CD1c-positive myeloid dendritic cell (primary cell): ENCODE data around the gene DCUN1D4.

Experiments
- DNase-seq: peaks from one replicate; pipeline ENCODE4 v3.0.0-alpha.2; 2016; ENCODE audit errors: extremely low spot score

DCUN1D4 gene

DNA sequence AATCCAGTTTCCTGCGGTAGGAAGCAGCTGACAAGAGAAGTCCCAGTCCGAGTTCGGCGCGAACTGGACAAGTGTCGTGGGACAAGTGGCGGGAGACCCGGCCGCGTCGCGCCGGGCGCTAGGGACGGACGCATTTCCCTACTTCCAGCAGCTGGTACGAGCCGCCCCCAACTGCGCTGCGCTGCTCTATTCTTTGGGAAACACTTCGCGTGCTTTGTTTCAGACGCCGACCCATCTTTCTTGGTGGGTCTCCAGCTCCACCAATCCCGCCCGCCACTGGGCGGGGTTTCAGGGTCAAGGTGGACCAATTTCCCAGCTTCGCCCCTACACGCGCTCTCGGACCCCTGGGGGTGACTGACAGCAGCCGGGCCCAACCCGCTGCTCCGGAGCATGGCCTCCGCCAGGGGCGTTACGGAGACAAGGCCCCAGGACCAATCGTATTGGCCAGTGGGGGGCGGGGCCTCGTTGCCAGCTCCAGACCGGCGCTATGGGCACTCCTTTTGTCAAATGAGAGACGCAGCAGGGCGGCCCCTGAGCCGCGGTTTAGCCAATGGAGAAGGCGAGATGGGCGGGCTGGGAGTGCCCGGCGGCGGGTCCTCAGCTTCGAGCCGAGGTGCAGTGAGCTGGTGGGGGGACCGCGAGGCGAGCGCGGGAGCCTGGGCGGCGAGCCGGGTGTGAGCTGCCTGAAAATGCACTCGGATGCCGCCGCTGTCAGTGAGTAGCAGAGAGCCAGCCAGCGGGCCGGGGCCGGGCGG, at the start of gene DCUN1D4:
Gene DCUN1D4 (plus strand): TSS at position 600 of the 755 bp plus-strand sequence. CDS start 90 bp downstream, at position 690.
- peak; percentile 99 for DNase-seq

DNA sequence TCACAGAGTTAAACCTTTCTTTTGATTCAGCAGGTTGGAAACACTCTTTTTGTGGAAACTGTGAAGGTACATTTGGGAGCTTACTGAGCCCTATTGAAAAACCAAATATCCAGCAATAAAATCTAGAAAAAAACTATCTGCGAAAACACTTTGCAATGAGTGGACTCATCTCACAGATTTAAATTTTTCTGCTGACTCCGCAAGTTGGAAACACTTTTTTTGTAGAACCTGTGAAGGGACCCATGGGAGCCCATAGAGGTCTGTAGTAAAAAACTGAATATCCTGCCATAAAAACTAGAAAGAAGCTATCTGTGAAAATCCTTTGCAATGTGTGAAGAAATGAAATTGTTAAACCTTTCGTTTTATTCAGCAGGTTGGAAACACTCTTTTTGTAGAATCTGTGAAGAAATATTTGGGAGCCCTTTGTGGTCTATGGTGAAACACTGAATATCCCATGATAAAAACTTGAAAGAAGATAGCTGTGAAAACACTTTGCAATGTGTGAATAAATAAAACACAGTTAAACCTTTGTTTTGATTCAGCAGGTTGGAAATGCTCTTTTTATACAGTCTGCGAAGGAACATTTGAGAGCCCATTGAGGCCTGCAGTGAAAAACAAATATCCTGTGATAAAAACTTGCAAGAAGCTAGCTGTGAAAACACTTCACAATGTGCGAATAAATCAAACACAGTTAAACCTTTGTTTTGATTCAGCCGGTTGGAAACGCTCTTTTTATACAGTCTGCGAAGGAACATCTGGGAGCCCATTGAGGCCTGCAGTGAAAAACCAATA, 22.3 kb upstream of the DCUN1D4 start:
- DNase-seq, result no peak

- DNase-seq, result no peak
These were observed 17.6 kb upstream of the DCUN1D4 start for GRCh38 chr4:51825341-51825740.

- no peak for DNase-seq
These were observed 12.7 kb upstream of the DCUN1D4 start for GRCh38 chr4:51830156-51830720.

GRCh38 chr4:51831133-51831532, 11.8 kb upstream of the DCUN1D4 start:
- peak; percentile 64 for DNase-seq

GRCh38 chr4:51833236-51833635, 9.7 kb upstream of the DCUN1D4 start:
- peak; percentile 5 for DNase-seq

GRCh38 chr4:51835079-51835478, 7.9 kb upstream of the DCUN1D4 start:
- no peak for DNase-seq

GRCh38 chr4:51835855-51836254, 7.1 kb upstream of the DCUN1D4 start:
- no peak for DNase-seq

DNA sequence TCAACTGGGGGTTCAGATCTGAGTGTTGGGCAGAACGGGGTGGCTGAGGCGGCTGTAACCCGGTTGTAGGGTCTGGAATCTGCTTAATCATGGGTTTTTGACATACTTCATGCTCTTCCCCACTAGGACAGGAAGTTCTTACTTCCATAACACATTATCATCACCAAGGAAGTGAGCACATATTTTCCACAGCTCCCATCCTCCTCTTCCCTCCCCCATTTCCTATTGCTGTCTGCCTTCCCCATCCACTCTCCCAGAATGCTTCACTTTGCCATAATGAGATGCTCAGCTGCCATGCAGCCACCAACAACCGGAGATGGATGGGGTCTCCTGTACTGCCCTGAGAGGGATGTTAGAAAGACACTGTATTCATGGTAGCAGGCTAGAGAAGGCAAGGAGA, 6.4 kb upstream of the DCUN1D4 start:
- DNase-seq, result peak; percentile 9

GRCh38 chr4:51840781-51841180, 2.2 kb upstream of the DCUN1D4 start:
- DNase-seq, result no peak

- no peak for DNase-seq
These were observed 793 bp upstream of the DCUN1D4 start for GRCh38 chr4:51842167-51842553.

DNA sequence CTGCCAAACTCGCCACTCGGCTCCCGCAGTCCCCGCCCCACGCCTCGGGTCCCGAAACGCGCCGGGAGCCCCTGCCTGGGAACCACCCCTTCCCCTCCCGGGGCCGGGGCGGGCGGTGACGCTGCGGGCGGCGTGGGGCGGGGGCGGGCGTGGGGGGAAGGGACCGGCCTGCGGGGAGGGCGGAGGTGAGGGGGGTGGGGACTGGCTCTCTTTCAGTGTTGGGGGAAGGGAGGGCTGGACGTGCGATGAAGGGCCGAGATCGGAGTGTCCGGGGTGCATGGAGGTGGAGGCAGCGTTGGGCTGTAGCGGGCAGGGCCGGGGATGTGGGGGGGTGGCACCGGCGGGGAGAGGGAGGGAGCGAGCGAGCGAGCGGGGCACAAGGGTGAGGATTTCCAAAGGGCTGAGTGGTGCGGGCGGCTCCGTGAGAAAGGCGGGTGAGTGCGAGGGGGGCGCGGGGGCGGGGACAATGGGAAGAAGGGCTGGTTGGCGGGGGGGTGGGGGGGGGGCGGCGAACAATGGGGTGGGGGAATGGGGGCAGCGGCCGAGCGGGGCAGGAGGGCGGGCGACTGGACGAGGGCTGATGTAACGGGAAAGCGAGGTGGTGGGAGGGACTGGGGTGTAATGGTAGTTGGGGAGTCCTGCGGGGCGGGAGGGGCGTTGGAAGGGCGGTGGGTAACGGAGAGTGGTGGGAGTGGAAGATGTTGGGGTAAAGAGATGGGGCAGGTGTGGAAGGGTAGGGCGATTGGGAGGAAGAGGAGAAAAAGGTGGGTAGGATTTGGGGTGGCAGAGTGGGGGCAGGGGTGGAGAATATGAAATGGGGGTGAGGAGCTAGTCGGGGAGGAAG, 578 bp downstream of the DCUN1D4 start:
- peak; percentile 39 for DNase-seq

DNA sequence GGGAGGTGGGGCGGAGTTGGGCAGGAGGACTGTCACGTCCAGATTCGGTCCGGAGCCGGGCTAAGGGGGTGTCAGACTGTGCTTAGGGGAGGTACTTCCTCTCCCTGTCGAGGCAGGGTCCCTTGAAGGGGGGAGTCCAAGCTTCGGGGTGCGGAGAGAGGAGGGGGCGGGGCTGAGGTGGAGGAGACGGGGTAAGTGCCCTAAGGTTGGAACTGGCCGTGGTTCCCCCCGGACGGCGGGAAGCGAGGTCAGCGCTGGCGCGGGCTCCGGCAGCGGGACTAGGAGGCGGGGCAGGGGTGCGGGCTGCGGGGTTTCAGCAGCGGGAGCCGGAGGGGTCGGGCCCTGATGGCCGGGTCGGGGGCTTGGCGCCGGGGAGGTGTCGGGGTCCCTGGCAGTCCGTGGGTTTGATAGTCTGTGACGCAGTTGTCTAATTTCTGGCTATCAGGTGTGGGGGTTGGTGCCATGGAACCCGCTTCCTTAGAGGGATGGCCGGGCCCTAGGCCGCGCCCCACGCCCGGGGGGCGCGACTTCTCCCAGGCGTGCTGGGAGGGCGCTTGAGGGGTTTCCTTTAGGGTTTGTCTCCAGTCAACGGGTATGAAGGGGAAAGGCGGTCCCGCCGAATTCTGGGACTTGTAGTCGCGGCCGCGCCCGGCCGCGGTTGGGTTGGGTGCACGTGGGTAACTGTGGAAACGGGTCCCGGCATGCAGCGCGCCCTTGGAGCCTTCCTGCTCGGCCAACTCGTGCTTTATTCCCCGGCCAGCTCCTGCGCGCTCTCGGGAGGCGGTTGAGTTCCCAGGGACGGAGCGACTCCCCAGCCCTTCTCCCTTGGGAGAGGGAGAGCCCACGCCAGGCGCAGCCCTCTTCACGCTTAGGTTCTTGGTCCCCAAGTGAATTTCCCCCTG, 1.5 kb downstream of the DCUN1D4 start:
- peak; percentile 90 for DNase-seq

GRCh38 chr4:51845055-51845426, 2.1 kb downstream of the DCUN1D4 start:
- DNase-seq, result no peak

DNA sequence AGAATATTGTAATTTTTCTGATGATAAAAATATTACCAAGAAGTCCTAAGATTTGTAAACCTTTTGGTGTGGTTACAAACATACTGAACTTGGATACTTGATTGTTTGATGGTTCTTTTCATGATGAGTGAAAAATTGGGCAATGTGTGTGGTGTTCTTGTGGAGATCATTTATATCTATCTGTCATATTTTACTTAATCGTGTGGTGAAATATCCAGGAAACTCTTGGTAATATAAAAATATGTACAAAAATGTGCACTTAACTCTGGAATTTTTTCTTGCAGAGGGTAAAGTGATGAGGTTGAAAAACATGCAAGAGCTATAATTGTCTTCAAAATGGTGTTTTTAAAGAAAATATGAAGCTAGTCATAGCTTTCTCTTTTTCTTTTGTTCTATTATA, 2.8 kb downstream of the DCUN1D4 start:
- DNase-seq, result no peak

GRCh38 chr4:51849430-51849829, 6.5 kb downstream of the DCUN1D4 start:
- no peak for DNase-seq

- no peak for DNase-seq
These were observed 7.3 kb downstream of the DCUN1D4 start for GRCh38 chr4:51850294-51850693.

- no peak for DNase-seq
These were observed 8.4 kb downstream of the DCUN1D4 start for GRCh38 chr4:51851090-51851936.

- no peak for DNase-seq
These were observed 9.0 kb downstream of the DCUN1D4 start for GRCh38 chr4:51851937-51852290.
